Smooth muscle cell (in vitro differentiated cells): ENCODE data around the gene TNRC18. TPM values are rescaled to one million over a fixed set of nuclear protein-coding genes. Genes with fewer than 3 reads are reported as not detected.
"Not testable (repeated sequence)": the region's sequence is repeated elsewhere in the genome, so short reads cannot be mapped to it uniquely, and the experiment has no call there.

Experiments
- DNase-seq: peaks from one replicate; lab custom pipeline; 2025; ENCODE audit not compliant: unreplicated experiment; lab: John Stamatoyannopoulos, UW
- H2AFZ ChIP-seq: fragments of 200-600 bp; sonication (generic); 2 replicates; pipeline ENCODE4 v1.6.0; 2016; ENCODE audit warnings: antibody characterized with exemption, low read depth, mild to moderate bottlenecking
- H3F3A ChIP-seq: fragments of 200-600 bp; sonication (generic); 2 replicates; pipeline ENCODE4 v1.6.0; 2017; ENCODE audit warnings: antibody characterized with exemption, low read depth
- H3K27ac ChIP-seq: fragments of 200-600 bp; sonication (generic); 2 replicates; pipeline ENCODE4 v1.5.1; 2016; ENCODE audit warnings: low read depth, mild to moderate bottlenecking
- H3K27me3 ChIP-seq: fragments of 200-600 bp; sonication (generic); 2 replicates; pipeline ENCODE4 v1.6.1; 2016; ENCODE audit warnings: low read depth, mild to moderate bottlenecking
- H3K36me3 ChIP-seq: fragments of 200-600 bp; sonication (generic); 2 replicates; pipeline ENCODE4 v1.5.1; 2016; ENCODE audit warnings: low read depth
- H3K4me1 ChIP-seq: fragments of 200-600 bp; sonication (generic); 2 replicates; pipeline ENCODE4 v1.5.1; 2016; ENCODE audit warnings: low read depth
- H3K4me2 ChIP-seq: fragments of 200-600 bp; sonication (generic); 2 replicates; pipeline ENCODE4 v1.6.0; 2016; ENCODE audit warnings: mild to moderate bottlenecking
- H3K4me3 ChIP-seq: fragments of 200-600 bp; sonication (generic); 2 replicates; pipeline ENCODE4 v1.5.1; 2016; ENCODE audit warnings: mild to moderate bottlenecking
- H3K79me2 ChIP-seq: fragments of 200-600 bp; sonication (generic); 2 replicates; pipeline ENCODE4 v1.6.0; 2016; ENCODE audit warnings: low read depth, mild to moderate bottlenecking
- H3K9ac ChIP-seq: fragments of 200-600 bp; sonication (generic); 2 replicates; pipeline ENCODE4 v1.6.0; 2016; ENCODE audit warnings: low read depth
- H3K9me3 ChIP-seq: fragments of 200-600 bp; sonication (generic); replicated peaks from 2 replicates; pipeline ENCODE4 v1.5.1; 2016; ENCODE audit warnings: low read depth
- H4K20me1 ChIP-seq: fragments of 200-600 bp; sonication (generic); 2 replicates; pipeline ENCODE4 v1.6.0; 2016; ENCODE audit warnings: low read depth
- CTCF ChIP-seq: fragments of 200-600 bp; sonication (generic); IDR thresholded peaks from 2 replicates; pipeline ENCODE4 v1.5.1; 2017; ENCODE audit warnings: borderline replicate concordance, mild to moderate bottlenecking, antibody characterized with exemption; ENCODE audit not compliant: insufficient read depth, poor library complexity, severe bottlenecking
- WGBS: methylation state at CpG from one replicate; pipeline ENCODE4 v1.1.7; 2016; ENCODE audit warnings: low lambda C conversion rate; 5-methylcytosine and 5-hydroxymethylcytosine counted together
- polyA plus RNA-seq: library from polyadenylated mRNA; unstranded; fragments of >200 nt; fragmentation: Nextera tagmentation; extraction: Ambion mirVana; gene quantifications from 2 replicates; pipeline ENCODE4 v1.2.1, GENCODE V29; 2016
- total RNA-seq: library from RNA; depleted of rRNA; stranded (reverse); fragments of >200 nt; gene quantifications from 2 replicates; pipeline ENCODE4 v1.2.3, GENCODE V29; 2014

TNRC18 gene
- total and polyA plus RNA-seq, 2 experiments from 2014 or later = 6.4 to 40.3 TPM

- H2AFZ ChIP-seq = no peak overlapping the region
- H3K27ac ChIP-seq = no peak overlapping the region
- H3K36me3 ChIP-seq = no peaks in the 10 kb centered on the region
- H4K20me1 ChIP-seq = no peaks in the 10 kb centered on the region
- no peaks in the 10 kb centered on the region for H3K27me3 ChIP-seq
- H3K4me1 ChIP-seq = no peaks in the 10 kb centered on the region
- no peaks in the 10 kb centered on the region for H3K9me3 ChIP-seq
- H3K4me3 ChIP-seq = peak overlapping the region; percentile 13
- H3K4me2 ChIP-seq = peak overlapping the region; percentile 31
- no peak for DNase-seq
- TF ChIP-seq CTCF = no peak
- H3K79me2 ChIP-seq = no peaks in the 10 kb centered on the region
- no peaks in the 10 kb centered on the region for H3F3A ChIP-seq
- no peak overlapping the region for H3K9ac ChIP-seq
- 20% methylated on average over 18 of the region's 29 CpGs for WGBS
Observed at GRCh38 chr7:5296015-5296610, 127.5 kb downstream of the TNRC18 start.

- Histone ChIP-seq H3K4me1 (no peaks in the 10 kb centered on the region), H3K9me3 (no peaks in the 10 kb centered on the region), H3K79me2 (no peaks in the 10 kb centered on the region), H3K27ac (no peak overlapping the region), H3K4me2 (peak overlapping the region; percentile 31), H3K9ac (no peak overlapping the region), H2AFZ (no peak overlapping the region), H4K20me1 (no peaks in the 10 kb centered on the region), H3K36me3 (no peaks in the 10 kb centered on the region), H3K27me3 (no peaks in the 10 kb centered on the region), H3F3A (no peaks in the 10 kb centered on the region), H3K4me3 (no peak overlapping the region)
- DNase-seq = no peak
- TF ChIP-seq CTCF = no peak
- WGBS = 87% methylated on average over 25 of the region's 33 CpGs
Observed at GRCh38 chr7:5295039-5296014, 128.3 kb downstream of the TNRC18 start.

- no peak overlapping the region for H3K4me2 ChIP-seq
- H4K20me1 ChIP-seq = no peaks in the 10 kb centered on the region
- H3F3A ChIP-seq = no peaks in the 10 kb centered on the region
- H3K36me3 ChIP-seq = no peaks in the 10 kb centered on the region
- WGBS = 93% methylated on average over 14 of the region's 14 CpGs
- no peak overlapping the region for H3K27ac ChIP-seq
- H2AFZ ChIP-seq = no peak overlapping the region
- no peaks in the 10 kb centered on the region for H3K4me1 ChIP-seq
- no peaks in the 10 kb centered on the region for H3K27me3 ChIP-seq
- no peaks in the 10 kb centered on the region for H3K9me3 ChIP-seq
- TF ChIP-seq CTCF = no peak
- no peak overlapping the region for H3K9ac ChIP-seq
- DNase-seq = no peak
- no peak overlapping the region for H3K4me3 ChIP-seq
- H3K79me2 ChIP-seq = no peaks in the 10 kb centered on the region
Observed at GRCh38 chr7:5294169-5294987, 129.3 kb downstream of the TNRC18 start.

GRCh38 chr7:5291711-5292335 is 131.8 kb downstream of the TNRC18 start:
- H3K9me3 ChIP-seq, H3K36me3 ChIP-seq, DNase-seq, H4K20me1 ChIP-seq, H3K4me3 ChIP-seq, H3K9ac ChIP-seq, H3K4me2 ChIP-seq, H3F3A ChIP-seq, H3K79me2 ChIP-seq, H2AFZ ChIP-seq, H3K4me1 ChIP-seq, H3K27me3 ChIP-seq, H3K27ac ChIP-seq: not testable (repeated sequence)
- WGBS = 83% methylated on average over 15 of the region's 15 CpGs
